Measurements from ENCODE around the gene GRIN1.

DNA sequence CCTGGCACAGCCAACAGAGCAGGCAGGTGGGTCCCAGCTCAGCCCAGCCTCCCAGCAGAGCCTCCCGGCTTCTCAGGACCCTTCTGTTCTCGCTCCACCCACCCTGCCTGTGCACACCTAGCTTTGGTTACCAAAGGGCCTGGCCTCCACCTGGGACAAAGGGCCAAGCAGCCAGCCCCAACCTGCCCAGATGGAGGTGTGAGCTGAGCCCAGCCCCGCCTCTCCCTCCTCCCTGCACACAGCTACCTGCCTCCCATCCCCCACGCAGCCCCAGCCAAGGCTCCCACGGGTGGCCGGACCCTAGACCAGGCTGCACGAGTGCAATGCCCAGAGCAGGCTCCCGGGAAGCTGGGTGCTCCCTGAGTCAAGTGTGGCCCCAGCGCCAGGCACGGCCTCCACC lies 56.0 kb downstream of the GRIN1 start:
- TF ChIP-seq CTCF (IDR thresholded peaks at IDR 0.05; ENCODE audit: insufficient read depth, low read length, poor library complexity, severe bottlenecking) (no peak), EZH2phosphoT487 (conservative IDR thresholded peaks at IDR 0.05; ENCODE audit: low read length) (no peak)

All from SU-DHL-6 (cell line).